Retinal pigment epithelial cell (primary cell): ENCODE data around the gene CFAP77.

Experiments
- DNase-seq: peaks from one replicate; pipeline ENCODE4 v3.0.0-alpha.2; 2010; ENCODE audit warnings: low read depth
- H3K4me3 ChIP-seq: 2 replicates; pipeline ENCODE4 v1.5.1; 2011; ENCODE audit warnings: mild to moderate bottlenecking, low read length, control low read depth, moderate library complexity
- TF ChIP-seq, protein P1 (sequence below): conservative IDR thresholded peaks from 2 replicates; pipeline ENCODE4 v1.5.1; 2011; ENCODE audit warnings: low read depth, low read length, control low read depth, inconsistent platforms

The CFAP77 gene

GRCh38 chr9:132499251-132499650, 89.2 kb downstream of the CFAP77 start:
- H3K4me3 ChIP-seq: no peak overlapping the region
- DNase-seq: no peak
- TF ChIP-seq, protein P1, sequence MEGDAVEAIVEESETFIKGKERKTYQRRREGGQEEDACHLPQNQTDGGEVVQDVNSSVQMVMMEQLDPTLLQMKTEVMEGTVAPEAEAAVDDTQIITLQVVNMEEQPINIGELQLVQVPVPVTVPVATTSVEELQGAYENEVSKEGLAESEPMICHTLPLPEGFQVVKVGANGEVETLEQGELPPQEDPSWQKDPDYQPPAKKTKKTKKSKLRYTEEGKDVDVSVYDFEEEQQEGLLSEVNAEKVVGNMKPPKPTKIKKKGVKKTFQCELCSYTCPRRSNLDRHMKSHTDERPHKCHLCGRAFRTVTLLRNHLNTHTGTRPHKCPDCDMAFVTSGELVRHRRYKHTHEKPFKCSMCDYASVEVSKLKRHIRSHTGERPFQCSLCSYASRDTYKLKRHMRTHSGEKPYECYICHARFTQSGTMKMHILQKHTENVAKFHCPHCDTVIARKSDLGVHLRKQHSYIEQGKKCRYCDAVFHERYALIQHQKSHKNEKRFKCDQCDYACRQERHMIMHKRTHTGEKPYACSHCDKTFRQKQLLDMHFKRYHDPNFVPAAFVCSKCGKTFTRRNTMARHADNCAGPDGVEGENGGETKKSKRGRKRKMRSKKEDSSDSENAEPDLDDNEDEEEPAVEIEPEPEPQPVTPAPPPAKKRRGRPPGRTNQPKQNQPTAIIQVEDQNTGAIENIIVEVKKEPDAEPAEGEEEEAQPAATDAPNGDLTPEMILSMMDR: no peak

GRCh38 chr9:132500193-132500592, 90.2 kb downstream of the CFAP77 start:
- no peak overlapping the region for H3K4me3 ChIP-seq
- TF ChIP-seq, protein P1: no peak
- DNase-seq: no peak

DNA sequence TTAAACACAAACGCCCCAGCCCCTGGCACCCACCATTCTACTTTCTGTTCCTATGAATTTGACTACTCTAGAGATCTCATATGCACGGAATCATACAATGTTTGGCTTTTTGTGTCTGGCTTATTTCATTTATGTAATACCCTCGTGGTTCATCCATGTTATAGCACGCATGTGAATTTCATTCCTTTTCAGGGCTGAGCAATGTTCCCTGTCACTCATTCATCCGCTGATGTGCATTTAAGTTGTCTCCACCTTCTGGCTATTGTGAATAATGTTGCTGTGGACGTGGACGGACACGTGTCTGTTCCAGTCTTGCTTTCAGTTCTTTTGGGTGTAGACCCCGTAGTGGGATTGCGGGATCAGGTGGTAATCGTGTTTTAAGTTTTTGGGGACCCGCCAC, 92.5 kb downstream of the CFAP77 start:
- H3K4me3 ChIP-seq: no peak overlapping the region
- DNase-seq: no peak
- TF ChIP-seq, protein P1: no peak

DNA sequence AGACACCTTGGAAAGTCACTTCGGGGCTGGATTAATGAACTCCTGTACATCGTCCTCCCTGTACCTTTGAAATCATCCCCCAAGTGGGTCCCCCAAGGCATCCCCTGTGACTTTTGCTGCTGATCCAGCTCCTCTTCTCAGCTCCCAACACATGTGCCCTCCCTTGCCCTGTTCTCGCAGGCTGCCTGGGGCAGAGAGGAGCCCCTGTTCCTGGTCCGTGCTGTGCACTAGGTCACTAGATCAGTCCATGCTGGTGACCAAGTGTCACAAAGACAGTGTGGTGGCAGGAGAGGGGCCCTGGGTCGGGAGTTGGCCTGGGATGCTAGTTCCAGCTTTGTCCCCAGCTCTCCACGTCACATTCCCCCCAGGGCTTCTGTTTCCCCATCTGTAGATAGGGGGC, 93.1 kb downstream of the CFAP77 start:
- no peak overlapping the region for H3K4me3 ChIP-seq
- no peak for DNase-seq
- TF ChIP-seq, protein P1: no peak

DNA sequence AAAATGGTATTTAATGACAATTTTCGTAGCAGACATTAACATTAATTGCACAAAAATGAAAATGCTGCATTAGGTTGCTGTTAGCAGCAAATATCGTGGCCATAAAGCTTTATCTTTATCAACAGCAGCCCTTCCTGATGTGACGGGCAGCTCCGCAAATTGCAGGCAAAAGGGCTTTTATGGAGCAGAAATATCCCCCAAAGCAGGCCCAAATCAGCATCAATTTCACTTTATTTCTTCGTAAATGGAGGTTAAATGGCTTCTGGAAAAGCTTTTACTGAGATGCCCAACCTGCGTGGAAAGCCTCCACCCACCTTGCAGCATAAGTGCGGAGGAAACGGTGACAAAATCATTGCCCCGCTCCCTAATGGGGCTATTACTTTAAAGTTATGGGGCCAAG, 94.5 kb downstream of the CFAP77 start:
- no peak for DNase-seq
- TF ChIP-seq, protein P1: no peak
- no peak overlapping the region for H3K4me3 ChIP-seq

DNA sequence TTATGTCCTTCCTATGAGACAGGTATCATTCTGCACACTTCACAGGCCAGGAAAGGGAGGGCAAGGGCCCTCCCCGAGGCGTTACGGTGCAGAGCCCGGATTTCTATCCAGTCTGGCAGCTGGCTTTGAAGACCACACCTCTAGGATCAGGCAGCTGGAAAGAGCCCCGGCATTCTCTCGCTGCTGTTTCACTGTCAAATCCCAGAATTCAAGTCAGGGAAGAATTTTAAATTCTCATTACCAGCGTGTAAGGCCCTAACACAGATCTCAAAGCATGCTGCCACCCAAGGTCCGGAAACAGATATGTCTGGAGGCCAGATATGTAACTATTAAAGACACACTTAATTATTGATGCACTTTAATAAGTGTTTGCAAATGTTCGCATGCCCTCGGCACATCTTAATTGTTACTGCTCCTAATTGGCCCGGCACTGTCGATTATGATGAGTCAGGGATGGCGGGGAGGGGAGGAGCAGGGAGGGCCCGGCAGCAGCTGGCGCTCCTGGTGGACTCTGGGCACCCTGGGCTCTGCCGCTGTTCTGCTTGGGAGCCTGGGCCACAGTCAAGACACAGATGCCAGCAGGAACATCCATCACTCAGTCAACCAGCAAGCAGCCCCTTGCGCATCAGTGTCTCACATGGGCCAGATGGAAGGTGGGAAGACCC, 96.1 kb downstream of the CFAP77 start:
- DNase-seq: no peak
- H3K4me3 ChIP-seq: no peak overlapping the region
- TF ChIP-seq, protein P1: no peak

GRCh38 chr9:132506977-132507669, 97.1 kb downstream of the CFAP77 start:
- no peak overlapping the region for H3K4me3 ChIP-seq
- DNase-seq: no peak

More at GRCh38 chr9:132506977-132507669, 97.1 kb downstream of the CFAP77 start:
- TF ChIP-seq, protein P1: no peak
